LNCAP (cell line): ENCODE data around the gene BAZ1B.

Source experiments
- TF ChIP-seq, protein P1 (sequence below): fragments of 450-650 bp; IDR thresholded peaks from 2 replicates; pipeline ENCODE4 v1.5.1; 2017; ENCODE audit warnings: mild to moderate bottlenecking

The BAZ1B gene

DNA sequence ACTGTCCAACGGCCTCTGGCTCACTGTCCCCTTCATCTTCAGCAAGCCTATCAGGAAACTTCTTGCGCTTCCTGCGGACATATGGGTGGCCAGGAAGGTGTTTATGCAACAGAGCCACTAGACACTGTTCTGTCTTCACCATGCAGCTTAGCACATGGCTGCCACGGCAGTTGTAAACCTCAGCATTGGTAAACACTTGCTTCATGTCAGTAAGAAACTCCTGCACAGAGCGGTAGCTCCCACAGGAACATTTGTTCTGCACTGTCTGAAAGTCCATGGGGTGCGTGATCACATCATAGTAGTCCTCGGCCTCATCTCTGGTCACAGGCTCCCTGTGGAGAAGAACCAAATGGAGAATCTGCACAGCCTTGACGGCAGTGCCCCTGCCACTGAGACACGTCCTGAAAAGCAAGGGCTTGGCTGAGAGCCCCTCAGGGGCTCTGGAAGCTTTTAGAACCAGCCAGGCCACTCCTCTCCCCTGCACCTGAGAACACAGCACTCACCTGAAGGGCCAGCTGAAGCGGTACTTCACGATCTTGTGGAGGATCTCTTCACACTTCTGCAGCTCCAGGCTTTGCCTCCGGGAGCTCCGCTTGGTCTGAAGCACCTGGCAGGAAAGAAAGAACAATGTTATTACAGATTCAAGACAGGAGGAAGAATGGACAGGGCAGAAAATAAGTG lies 79.7 kb downstream of the BAZ1B start:
- TF ChIP-seq, protein P1, sequence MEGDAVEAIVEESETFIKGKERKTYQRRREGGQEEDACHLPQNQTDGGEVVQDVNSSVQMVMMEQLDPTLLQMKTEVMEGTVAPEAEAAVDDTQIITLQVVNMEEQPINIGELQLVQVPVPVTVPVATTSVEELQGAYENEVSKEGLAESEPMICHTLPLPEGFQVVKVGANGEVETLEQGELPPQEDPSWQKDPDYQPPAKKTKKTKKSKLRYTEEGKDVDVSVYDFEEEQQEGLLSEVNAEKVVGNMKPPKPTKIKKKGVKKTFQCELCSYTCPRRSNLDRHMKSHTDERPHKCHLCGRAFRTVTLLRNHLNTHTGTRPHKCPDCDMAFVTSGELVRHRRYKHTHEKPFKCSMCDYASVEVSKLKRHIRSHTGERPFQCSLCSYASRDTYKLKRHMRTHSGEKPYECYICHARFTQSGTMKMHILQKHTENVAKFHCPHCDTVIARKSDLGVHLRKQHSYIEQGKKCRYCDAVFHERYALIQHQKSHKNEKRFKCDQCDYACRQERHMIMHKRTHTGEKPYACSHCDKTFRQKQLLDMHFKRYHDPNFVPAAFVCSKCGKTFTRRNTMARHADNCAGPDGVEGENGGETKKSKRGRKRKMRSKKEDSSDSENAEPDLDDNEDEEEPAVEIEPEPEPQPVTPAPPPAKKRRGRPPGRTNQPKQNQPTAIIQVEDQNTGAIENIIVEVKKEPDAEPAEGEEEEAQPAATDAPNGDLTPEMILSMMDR = no peak

- TF ChIP-seq, protein P1 = no peak
Measured at GRCh38 chr7:73439410-73439704, 82.7 kb downstream of the BAZ1B start.

DNA sequence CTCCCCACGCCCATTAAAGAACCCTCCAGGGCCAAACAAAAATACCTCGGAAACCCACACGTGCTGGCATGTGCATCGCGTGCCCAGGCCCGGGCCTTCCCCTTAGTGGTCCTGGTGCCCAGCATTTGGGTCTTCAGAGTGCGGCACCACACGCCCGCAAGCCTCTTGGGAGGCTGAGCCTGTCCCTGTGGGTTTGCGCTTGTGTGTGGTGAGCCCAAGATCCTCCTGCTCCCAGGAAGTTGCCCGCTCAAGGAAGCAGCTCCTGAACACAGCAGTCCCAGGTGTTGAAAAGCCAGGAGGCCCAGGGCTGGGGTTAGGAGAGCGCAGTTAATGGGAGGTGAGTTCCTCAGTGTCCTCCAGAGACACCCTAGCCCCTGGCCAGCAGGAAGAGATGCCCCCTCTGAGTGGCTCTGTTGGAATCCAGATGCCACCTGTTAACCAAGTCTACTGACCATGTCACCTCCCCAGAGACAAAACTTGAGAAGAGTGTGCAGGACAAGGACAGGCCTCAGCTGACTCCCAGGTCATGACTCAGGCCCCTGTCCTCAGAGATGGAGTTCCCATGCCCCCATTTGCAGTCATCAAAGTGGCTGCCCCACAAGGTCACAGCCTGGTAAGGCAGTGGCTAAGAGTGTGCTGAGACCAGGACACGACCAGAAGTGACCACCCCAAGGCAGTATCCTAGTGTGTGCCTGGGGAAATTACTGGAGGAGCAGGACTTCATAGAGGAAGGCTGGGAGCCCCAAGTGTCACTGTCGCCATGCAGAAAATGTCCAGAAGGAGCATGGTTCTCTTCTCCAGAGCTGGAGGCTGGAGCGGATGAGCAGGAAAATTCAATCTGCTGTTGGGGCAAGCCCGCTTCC lies 83.3 kb downstream of the BAZ1B start:
- TF ChIP-seq, protein P1 = no peak

DNA sequence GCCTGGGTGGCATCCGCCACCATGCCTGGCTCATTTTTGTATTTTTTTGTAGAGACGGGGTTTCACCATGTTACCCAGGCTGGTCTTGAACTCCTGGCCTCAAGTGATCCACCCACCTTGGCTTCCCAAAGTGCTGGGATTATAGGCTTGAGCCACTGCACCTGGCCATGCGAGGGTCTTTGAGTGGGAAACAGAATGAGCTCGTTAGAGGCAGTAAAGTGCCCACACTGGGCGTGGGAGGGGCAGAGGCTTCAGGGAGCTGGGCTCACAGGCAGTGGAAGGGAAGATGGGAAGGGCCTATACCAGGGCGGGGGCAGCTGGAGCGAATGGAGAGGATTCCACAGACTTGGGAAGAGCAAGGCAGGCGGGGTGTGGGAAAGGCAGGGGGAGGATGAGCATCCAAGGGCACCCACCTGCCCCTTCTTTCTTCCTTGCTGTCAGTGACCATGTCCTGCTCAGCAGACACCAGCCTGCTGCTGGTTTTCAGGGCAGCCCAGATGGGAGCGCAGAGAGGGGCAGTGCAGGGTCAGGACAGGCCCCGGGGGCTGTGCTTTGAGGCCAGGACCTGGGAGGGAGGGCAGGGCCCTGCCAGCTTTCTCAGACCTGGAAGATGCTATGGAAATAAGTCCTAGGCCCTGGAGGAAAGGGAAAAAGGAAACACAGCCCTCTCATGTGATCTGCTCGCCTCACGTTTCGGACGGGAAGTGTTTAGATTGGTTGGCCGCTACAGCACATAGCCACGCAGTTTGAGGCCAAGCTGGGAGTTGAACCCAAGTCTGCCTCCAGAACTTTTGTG lies 84.3 kb downstream of the BAZ1B start:
- TF ChIP-seq, protein P1 = no peak

DNA sequence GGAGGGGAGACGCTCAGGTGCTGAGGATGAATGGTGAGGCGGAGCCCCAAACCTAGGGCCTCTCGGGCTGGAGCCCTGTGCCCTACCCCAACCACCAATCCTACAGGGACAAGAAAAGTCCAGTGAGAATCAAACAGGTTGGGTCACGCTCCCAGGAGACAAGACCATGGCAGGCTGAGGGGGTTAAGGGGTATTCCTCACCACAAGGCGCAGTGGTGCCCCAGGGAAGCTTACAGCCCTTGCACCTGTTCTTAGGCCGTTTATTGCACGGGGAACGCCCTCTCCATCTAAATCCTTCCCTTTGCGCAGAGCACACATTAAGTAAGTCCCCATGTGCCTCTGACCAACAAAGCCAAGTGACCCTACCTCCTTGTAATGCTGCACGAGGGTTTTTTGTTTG lies 85.0 kb downstream of the BAZ1B start:
- TF ChIP-seq, protein P1 = no peak

GRCh38 chr7:73436031-73436929 lies 85.8 kb downstream of the BAZ1B start:
- TF ChIP-seq, protein P1 = peak; percentile 34; the same call in 1 of the 2 replicates
